ENCODE data around the gene INPP5B.

INPP5B gene

DNA sequence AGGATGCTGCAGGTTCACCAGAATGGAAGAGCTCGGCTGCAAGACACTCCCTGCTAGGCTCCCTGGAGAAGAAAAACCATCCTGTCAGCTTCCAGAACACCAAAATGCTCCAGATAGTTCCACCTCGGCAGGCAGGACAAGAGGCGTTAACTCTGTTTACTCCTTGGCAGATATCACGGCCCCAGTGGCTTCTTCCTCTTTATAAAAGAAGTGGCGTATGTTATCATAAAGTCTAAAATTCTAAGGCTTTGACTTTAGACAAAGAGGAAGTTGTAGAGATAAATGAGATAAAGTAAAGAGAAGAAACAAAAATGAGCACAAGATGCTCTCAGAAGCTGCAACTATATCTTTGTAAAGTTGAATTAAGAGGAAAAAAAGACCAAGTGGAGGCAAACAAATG lies 63.2 kb downstream of the INPP5B start:
- FAIRE-seq (no peak), DNase-seq (ENCODE audit: insufficient read length) (no peak)
- TF ChIP-seq TAF1 (IDR thresholded peaks at IDR 0.05; ENCODE audit: borderline replicate concordance, low read depth, low read length), result no peak
- TF ChIP-seq POLR2A (IDR thresholded peaks at IDR 0.05; ENCODE audit: low read depth, low read length), result no peak
- TF ChIP-seq POLR2AphosphoS5 (IDR thresholded peaks at IDR 0.05; ENCODE audit: low read depth, low read length), result no peak

DNA sequence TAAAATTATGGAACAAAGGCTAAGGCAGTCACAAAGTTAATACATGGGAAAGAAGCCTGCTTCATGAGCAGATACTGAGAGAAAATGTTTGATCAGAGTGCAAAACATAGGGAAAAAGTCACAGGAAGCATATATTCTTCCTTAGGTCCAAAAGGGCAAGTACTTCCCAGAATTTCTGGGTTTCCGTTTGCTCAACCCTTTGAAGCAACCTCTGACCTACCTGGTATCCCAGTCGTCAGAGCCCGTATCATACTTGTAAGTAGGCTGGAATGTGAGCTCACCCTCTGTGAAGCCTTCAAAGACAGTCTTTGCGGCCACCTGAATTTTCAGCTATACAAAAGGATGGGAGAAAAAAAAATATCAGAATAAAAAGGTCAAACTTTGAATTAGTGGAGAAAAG lies 67.0 kb downstream of the INPP5B start:
- DNase-seq (ENCODE audit: insufficient read length) (no peak), FAIRE-seq (no peak)
- TF ChIP-seq TAF1 (IDR thresholded peaks at IDR 0.05; ENCODE audit: borderline replicate concordance, low read depth, low read length) (no peak), POLR2A (IDR thresholded peaks at IDR 0.05; ENCODE audit: low read depth, low read length) (no peak), POLR2AphosphoS5 (IDR thresholded peaks at IDR 0.05; ENCODE audit: low read depth, low read length) (no peak)

DNA sequence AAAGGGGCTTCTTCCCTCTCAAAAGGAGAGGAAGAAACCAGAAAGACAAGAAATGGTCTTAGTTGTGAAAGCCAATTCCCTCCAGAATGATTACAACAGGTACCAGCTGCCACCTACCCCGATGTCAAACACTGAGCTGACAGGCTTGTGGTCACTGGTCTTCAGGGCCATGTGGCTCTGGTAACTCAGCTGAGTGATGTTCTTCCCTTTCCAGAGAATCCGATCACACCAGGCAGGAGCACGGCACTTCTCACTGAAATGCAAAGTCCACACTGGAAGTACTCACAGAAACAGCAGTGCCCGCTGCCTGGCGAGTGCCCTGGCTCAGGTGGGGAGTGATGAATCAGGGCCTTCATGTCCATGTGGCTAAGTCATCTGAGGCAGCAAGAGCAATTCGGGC lies 68.8 kb downstream of the INPP5B start:
- DNase-seq (ENCODE audit: insufficient read length) (no peak), FAIRE-seq (no peak)
- no peak for TF ChIP-seq TAF1 (IDR thresholded peaks at IDR 0.05; ENCODE audit: borderline replicate concordance, low read depth, low read length)
- TF ChIP-seq POLR2AphosphoS5 (IDR thresholded peaks at IDR 0.05; ENCODE audit: low read depth, low read length), result no peak

DNA sequence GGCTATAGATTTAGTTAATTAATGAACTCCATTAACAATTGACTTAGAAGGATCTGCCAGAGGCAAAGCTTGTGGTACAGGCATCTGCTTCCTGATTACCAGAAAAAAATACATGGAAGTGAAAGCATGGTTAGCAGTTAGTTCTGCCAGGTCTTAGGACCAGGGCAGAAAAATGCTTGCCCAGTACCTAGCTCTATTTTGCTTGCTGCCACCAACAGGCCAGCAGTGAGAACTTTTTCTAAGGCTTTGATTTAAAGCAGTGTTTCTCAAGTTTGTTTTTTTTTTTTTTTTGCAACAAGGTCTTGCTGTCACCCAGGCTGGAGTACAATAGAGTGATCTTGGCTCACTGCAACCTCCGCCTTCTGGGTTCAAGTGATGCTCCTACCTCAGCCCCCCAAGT lies 71.0 kb downstream of the INPP5B start:
- FAIRE-seq (no peak), DNase-seq (ENCODE audit: insufficient read length) (no peak)
- TF ChIP-seq POLR2AphosphoS5 (IDR thresholded peaks at IDR 0.05; ENCODE audit: low read depth, low read length) (no peak), TAF1 (IDR thresholded peaks at IDR 0.05; ENCODE audit: borderline replicate concordance, low read depth, low read length) (no peak), POLR2A (IDR thresholded peaks at IDR 0.05; ENCODE audit: low read depth, low read length) (no peak)

DNA sequence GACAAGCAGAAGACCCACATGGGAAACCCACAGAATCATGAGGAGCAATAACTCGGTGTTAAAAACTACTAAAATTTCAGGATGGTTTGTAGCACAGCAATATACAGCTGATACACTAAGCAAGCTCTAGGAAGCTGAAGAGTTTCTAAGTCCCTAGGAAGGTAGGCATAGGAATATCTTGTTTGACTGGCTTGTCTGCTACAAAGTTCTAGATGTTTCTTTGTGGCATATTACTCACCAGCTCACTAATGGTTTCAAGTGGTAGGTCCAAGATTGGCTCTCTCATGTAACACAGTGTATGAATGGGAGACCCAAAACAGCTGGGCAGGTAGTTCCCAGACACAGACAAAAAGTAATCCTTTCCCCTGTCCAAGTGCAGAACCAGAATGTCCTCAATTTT lies 74.2 kb downstream of the INPP5B start:
- no peak for DNase-seq (ENCODE audit: insufficient read length)
- FAIRE-seq, result no peak
- TF ChIP-seq POLR2A (IDR thresholded peaks at IDR 0.05; ENCODE audit: low read depth, low read length) (no peak), POLR2AphosphoS5 (IDR thresholded peaks at IDR 0.05; ENCODE audit: low read depth, low read length) (no peak), TAF1 (IDR thresholded peaks at IDR 0.05; ENCODE audit: borderline replicate concordance, low read depth, low read length) (no peak)

DNA sequence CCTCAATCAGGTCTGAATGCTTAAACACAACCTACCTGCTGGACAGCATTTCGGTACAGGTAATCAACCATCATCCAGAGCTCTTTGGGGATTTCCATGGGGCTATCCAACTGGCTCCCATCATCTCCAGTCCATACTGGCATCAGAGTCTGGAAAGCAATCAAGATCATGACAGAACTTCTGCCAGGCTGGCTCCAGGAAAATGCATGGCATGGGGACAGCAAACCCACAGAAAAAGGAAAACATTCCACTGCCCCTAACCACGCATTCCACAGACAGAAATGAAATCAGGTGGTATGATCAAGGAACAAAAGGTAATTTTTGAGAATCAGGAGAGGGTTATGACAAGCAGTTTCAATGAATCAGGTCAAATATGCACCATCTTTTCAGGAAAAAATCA lies 78.4 kb downstream of the INPP5B start:
- no peak for FAIRE-seq
- TF ChIP-seq POLR2A (IDR thresholded peaks at IDR 0.05; ENCODE audit: low read depth, low read length) (no peak), TAF1 (IDR thresholded peaks at IDR 0.05; ENCODE audit: borderline replicate concordance, low read depth, low read length) (no peak), POLR2AphosphoS5 (IDR thresholded peaks at IDR 0.05; ENCODE audit: low read depth, low read length) (no peak)
- no peak for DNase-seq (ENCODE audit: insufficient read length)

DNA sequence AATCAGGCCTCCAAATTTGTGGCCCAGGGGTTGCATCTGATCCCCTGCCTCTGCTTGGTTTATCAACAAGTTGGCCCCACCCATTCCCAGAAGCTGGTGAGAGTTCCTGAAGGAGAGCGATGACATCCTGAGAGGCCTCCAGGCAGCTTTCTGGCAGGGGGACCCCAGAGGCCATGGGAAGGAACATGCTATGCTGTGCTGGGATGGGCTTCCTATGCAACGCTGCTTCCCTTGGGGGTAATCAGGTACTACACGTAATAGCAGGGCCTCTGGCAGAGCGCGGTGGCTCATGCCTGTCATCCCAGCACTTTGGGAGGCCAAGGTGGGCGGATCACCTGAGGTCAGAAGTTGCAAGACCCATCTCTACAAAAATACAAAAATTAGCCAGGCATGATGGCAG lies 79.1 kb downstream of the INPP5B start:
- FAIRE-seq (no peak), DNase-seq (ENCODE audit: insufficient read length) (no peak)
- TF ChIP-seq POLR2AphosphoS5 (IDR thresholded peaks at IDR 0.05; ENCODE audit: low read depth, low read length) (no peak), TAF1 (IDR thresholded peaks at IDR 0.05; ENCODE audit: borderline replicate concordance, low read depth, low read length) (no peak), POLR2A (IDR thresholded peaks at IDR 0.05; ENCODE audit: low read depth, low read length) (no peak)

DNA sequence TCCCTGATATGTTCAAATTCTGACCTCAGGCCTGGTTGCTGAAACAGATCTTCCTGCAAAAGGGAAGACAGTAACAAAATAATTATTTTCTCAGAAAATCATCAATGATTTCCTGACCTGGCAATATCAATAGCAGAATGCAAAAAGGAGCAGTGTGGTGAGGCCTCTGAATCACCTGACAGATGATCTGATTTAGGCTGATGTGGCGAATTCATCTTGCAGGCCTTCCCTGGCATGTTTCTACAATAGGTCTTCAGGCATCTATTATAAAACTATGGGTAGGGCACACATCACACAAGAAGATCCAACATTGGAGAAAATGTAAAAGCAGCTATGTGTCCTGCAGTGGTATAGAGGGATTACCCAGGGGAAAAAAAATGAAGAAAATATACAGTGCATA lies 80.4 kb downstream of the INPP5B start:
- FAIRE-seq, result no peak
- TF ChIP-seq POLR2AphosphoS5 (IDR thresholded peaks at IDR 0.05; ENCODE audit: low read depth, low read length) (no peak), POLR2A (IDR thresholded peaks at IDR 0.05; ENCODE audit: low read depth, low read length) (no peak), TAF1 (IDR thresholded peaks at IDR 0.05; ENCODE audit: borderline replicate concordance, low read depth, low read length) (no peak)
- DNase-seq (ENCODE audit: insufficient read length), result no peak

DNA sequence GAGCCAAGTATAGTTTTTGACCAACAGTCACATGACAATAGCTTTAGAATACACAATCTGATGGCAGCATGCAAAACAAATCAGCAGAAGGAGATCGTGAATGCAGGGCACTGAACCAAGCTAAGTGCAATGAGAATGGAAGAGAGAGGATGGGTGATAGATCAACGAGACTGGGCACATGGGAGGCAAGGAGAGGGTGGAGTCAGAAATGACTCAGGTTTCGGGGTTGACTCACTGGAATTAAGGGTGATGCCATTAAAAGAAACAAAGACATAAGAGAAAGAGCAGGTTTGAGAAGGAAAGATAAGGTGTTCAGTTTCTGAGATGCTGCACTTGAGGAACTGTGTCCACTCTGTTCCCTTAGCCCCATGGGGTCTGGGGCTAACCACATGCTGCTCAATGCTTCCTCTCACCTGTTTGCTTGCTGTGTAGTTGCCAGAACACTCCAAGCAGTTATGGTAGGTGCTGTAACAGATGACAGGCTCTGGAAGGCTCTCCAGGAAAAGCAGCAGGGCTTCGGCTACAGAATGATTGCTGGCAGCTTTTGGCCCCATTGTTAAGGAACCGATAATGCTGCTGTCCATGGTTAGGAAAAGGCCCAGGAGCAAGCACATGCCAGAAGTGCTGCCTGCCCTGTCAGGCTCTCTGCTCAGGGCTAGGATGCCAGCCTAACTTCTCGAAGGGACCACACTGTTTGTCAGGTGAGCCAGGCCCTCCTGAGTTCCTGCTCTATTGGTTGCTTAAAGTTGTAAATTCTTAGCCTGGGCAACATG lies 81.3 kb downstream of the INPP5B start:
- TF ChIP-seq POLR2A (IDR thresholded peaks at IDR 0.05; ENCODE audit: low read depth, low read length) (no peak), TAF1 (IDR thresholded peaks at IDR 0.05; ENCODE audit: borderline replicate concordance, low read depth, low read length) (no peak), POLR2AphosphoS5 (IDR thresholded peaks at IDR 0.05; ENCODE audit: low read depth, low read length) (no peak)
- DNase-seq (ENCODE audit: insufficient read length) (no peak), FAIRE-seq (no peak)

DNA sequence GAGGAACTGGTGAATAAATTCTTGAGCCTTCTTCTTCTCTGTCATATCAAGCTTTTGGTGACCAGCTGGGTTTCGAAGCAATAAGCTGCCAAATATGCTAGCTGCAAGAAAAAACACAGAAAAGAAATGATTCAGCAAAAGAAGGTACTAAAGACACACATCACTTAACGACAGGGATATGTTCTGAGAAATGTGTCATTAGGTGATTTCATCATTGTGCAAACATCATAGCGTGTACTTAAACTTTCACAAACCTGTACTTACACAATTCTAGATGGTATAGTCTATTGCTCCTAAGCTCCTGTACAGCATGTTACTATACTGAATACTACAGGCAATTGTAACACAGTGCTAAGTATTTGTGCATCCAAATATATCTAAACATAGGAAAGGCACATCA lies 84.5 kb downstream of the INPP5B start:
- no peak for FAIRE-seq
- no peak for DNase-seq (ENCODE audit: insufficient read length)
- no peak for TF ChIP-seq POLR2AphosphoS5 (IDR thresholded peaks at IDR 0.05; ENCODE audit: low read depth, low read length)
- TF ChIP-seq TAF1 (IDR thresholded peaks at IDR 0.05; ENCODE audit: borderline replicate concordance, low read depth, low read length), result no peak

DNA sequence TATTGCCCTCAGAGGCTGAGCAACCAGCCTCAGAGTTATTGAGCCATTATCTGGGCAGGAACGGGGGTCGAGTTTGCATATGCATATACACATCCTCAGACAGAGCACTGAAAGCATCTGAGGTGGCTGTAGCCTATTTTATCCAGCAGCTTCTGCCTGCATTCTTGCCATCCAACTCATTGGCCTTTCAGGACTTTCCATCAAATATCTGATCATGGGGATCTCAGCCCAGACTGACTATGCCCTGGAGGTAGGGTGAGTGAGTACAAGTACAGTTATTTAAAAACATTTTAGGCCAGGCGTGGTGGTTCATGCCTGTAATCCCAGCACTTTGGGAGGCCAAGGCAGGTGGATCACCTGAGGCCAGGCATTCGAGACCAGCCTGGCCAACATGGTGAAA lies 85.7 kb downstream of the INPP5B start:
- FAIRE-seq (no peak), DNase-seq (ENCODE audit: insufficient read length) (no peak)
- TF ChIP-seq POLR2A (IDR thresholded peaks at IDR 0.05; ENCODE audit: low read depth, low read length) (no peak), POLR2AphosphoS5 (IDR thresholded peaks at IDR 0.05; ENCODE audit: low read depth, low read length) (no peak), TAF1 (IDR thresholded peaks at IDR 0.05; ENCODE audit: borderline replicate concordance, low read depth, low read length) (no peak)

DNA sequence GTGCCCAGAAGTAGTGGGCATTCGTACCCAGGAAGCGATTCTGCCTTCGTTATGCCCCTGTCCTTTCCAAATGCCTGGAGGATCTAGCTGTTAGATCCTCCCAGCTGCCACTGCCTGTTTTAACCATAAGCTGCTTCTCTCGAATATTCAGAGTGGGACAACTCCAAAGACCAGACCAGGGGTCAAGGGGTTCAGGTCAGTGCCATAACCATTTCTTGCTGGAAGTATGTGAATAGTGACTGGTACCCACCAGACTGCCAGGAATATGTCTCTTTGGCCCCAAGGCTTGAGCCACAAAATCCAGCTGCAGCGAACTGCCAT lies 86.5 kb downstream of the INPP5B start:
- no peak for FAIRE-seq
- no peak for TF ChIP-seq TAF1 (IDR thresholded peaks at IDR 0.05; ENCODE audit: borderline replicate concordance, low read depth, low read length)
- TF ChIP-seq POLR2A (IDR thresholded peaks at IDR 0.05; ENCODE audit: low read depth, low read length), result no peak
- no peak for DNase-seq (ENCODE audit: insufficient read length)

Measured in GM12892 (cell line).